Common myeloid progenitor, CD34-positive (primary cell): ENCODE results near the gene NCOA3.

Experiments
- CTCF ChIA-PET: fragments of 350-600 bp; sonication (Branson Sonifier 250); formaldehyde crosslinking; loops from one replicate; lab custom pipeline; 2021; ENCODE audit warnings: antibody characterized with exemption; lab: Charles Lee
- POLR2A ChIA-PET: fragments of 350-600 bp; sonication (Branson Sonifier 250); formaldehyde crosslinking; loops from one replicate; lab custom pipeline; 2021; ENCODE audit warnings: antibody characterized with exemption; lab: Charles Lee
- DNase-seq, 3 donors: peaks; one replicate each; pipeline versions ENCODE4 v3.0.0 to v3.0.0-alpha.2; 2013
- H3K27ac ChIP-seq, 2 experiments: 1 replicate in 1 of 2; 2 replicates in 1 of 2; pipeline ENCODE4 v1.7.0; 2013; ENCODE audit warnings: inconsistent platforms in 2 of 2, low read length in 2 of 2, mild to moderate bottlenecking in 2 of 2, low read depth in 1 of 2, moderate library complexity in 1 of 2; ENCODE audit not compliant: severe bottlenecking in 2 of 2, insufficient read depth in 1 of 2, poor library complexity in 1 of 2
- H3K27me3 ChIP-seq, 5 experiments: replicated peaks in 2 of 5; 1 replicate in 3 of 5; 2 replicates in 2 of 5; pipeline versions ENCODE4 v1.6.1 to v1.7.0; 2013; ENCODE audit warnings: low read length in 4 of 5, mild to moderate bottlenecking in 2 of 5, moderate library complexity in 2 of 5, inconsistent platforms in 1 of 5; ENCODE audit not compliant: insufficient read depth in 5 of 5, control insufficient read depth in 4 of 5
- H3K36me3 ChIP-seq, 4 experiments: 1 replicate in 2 of 4; 2 replicates in 2 of 4; pipeline versions ENCODE4 v1.6.1 to v1.7.0; 2013; ENCODE audit warnings: low read length in 3 of 4, control low read depth in 1 of 4, mild to moderate bottlenecking in 1 of 4; ENCODE audit not compliant: control insufficient read depth in 4 of 4, insufficient read depth in 4 of 4
- H3K4me1 ChIP-seq, 4 experiments: 1 replicate in 3 of 4; 2 replicates in 1 of 4; pipeline versions ENCODE4 v1.6.1 to v1.7.1; 2013; ENCODE audit warnings: low read length in 3 of 4, mild to moderate bottlenecking in 3 of 4, control low read depth in 1 of 4, inconsistent platforms in 1 of 4, moderate library complexity in 1 of 4; ENCODE audit not compliant: control insufficient read depth in 4 of 4, insufficient read depth in 4 of 4; ENCODE audit errors: control extremely low read depth in 1 of 4
- H3K4me3 ChIP-seq, 7 experiments: 1 replicate in 4 of 7; 2 replicates in 3 of 7; pipeline versions ENCODE4 v1.5.1 to v1.7.0; 2013; ENCODE audit warnings: mild to moderate bottlenecking in 7 of 7, low read length in 6 of 7, moderate library complexity in 6 of 7, inconsistent platforms in 2 of 7, low read depth in 2 of 7, control low read depth in 1 of 7; ENCODE audit not compliant: insufficient read depth in 4 of 7, control insufficient read depth in 1 of 7; ENCODE audit errors: extremely low read depth in 1 of 7
- H3K9me3 ChIP-seq, 5 experiments: 1 replicate in 4 of 5; 2 replicates in 1 of 5; pipeline versions ENCODE4 v1.6.1 to v1.7.1; 2013; ENCODE audit warnings: low read length in 4 of 5, mild to moderate bottlenecking in 2 of 5, inconsistent platforms in 1 of 5, low read depth in 1 of 5, moderate library complexity in 1 of 5; ENCODE audit not compliant: control insufficient read depth in 4 of 5, insufficient read depth in 2 of 5; ENCODE audit errors: control extremely low read depth in 1 of 5
- WGBS: methylation state at CpG from one replicate; pipeline ENCODE4 v1.1.5; 2013; ENCODE audit not compliant: insufficient coverage; 5-methylcytosine and 5-hydroxymethylcytosine counted together

The NCOA3 gene

GRCh38 chr20:47706345-47706744 lies 204.7 kb downstream of the NCOA3 start:
- ChIA-PET CTCF (no interaction called here), POLR2A (no interaction called here)
- 91% methylated on average over 4 of the region's 5 CpGs for WGBS
- Histone ChIP-seq H3K9me3 (peaks cover 0 to 6% (median 0%) of the 10 kb centered on the region in 5 experiments), H3K4me3 (no peak overlapping the region), H3K4me1 (peaks cover 0 to 24% (median 15%) of the 10 kb centered on the region in 4 experiments), H3K27me3 (no peaks in the 10 kb centered on the region), H3K27ac (no peak overlapping the region), H3K36me3 (no peaks in the 10 kb centered on the region)
- no peak for DNase-seq
